RWPE1 (cell line): ENCODE measurements around the gene EIF2B5.

Experiments
- CTCF ChIA-PET: fragments of 350-600 bp; sonication (Branson Sonifier 250); formaldehyde crosslinking; extraction: SDS; loops from one replicate; lab custom pipeline; 2021; lab: Yijun Ruan, JAX
- POLR2A ChIA-PET: fragments of 400-600 bp; formaldehyde crosslinking; extraction: SDS; loops from one replicate; lab custom pipeline; 2020; ENCODE audit warnings: antibody characterized with exemption; ENCODE audit not compliant: low non-redundant PET; lab: Yijun Ruan, JAX
- DNase-seq: peaks from one replicate; pipeline ENCODE4 v3.0.0; 2012; ENCODE audit warnings: low spot score
- H3K27ac ChIP-seq: fragments of 450-650 bp; 2 replicates; pipeline ENCODE4 v1.5.1; 2017
- CTCF ChIP-seq: fragments of 450-650 bp; conservative IDR thresholded peaks from 2 replicates; pipeline ENCODE4 v1.5.1; 2017; ENCODE audit warnings: low read depth, mild to moderate bottlenecking

EIF2B5 gene

GRCh38 chr3:184135149-184135910 lies at the start of gene EIF2B5:
EIF2B5 (plus strand) TSS chr3:184135358; CDS start chr3:184135386, 28 bp downstream.
- TF ChIP-seq CTCF, result 0 out of 2 replicates have a peak, but pooled peaks have one; percentile 24
- peak; percentile 82 for DNase-seq
- H3K27ac ChIP-seq, result peak within 1 kb of the TSS; percentile 87
- ChIA-PET CTCF (interaction anchor here (0.6 to 1.3 kb wide), 7 partner anchors 10 to 146 kb away, joined by 3 to 8 read pairs (median 3); partner anchors contain the start of gene ABCC5), POLR2A (interaction anchor here (0.6 to 0.9 kb wide), 4 partner anchors 55 to 153 kb away, joined by 3 to 6 read pairs (median 4); no protein-coding TSS in a partner anchor)

GRCh38 chr3:184085389-184085852 lies 49.7 kb upstream of the EIF2B5 start:
- peak; percentile 75 for DNase-seq
- no peak overlapping the region for H3K27ac ChIP-seq
- CTCF ChIA-PET, result interaction anchor here (0.6 kb wide), 2 partner anchors 73 to 477 kb away, joined by 3 to 4 read pairs; no protein-coding TSS in a partner anchor
- POLR2A ChIA-PET, result no interaction called here
- TF ChIP-seq CTCF, result no peak

- TF ChIP-seq CTCF, result no peak
- CTCF ChIA-PET, result interaction anchor here (0.5 kb wide), 1 partner anchor 197 kb away, joined by 6 read pairs; no protein-coding TSS in a partner anchor
- POLR2A ChIA-PET, result no interaction called here
- no peak overlapping the region for H3K27ac ChIP-seq
- DNase-seq, result no peak
These were observed 43.0 kb upstream of the EIF2B5 start for GRCh38 chr3:184092199-184092598.

DNA sequence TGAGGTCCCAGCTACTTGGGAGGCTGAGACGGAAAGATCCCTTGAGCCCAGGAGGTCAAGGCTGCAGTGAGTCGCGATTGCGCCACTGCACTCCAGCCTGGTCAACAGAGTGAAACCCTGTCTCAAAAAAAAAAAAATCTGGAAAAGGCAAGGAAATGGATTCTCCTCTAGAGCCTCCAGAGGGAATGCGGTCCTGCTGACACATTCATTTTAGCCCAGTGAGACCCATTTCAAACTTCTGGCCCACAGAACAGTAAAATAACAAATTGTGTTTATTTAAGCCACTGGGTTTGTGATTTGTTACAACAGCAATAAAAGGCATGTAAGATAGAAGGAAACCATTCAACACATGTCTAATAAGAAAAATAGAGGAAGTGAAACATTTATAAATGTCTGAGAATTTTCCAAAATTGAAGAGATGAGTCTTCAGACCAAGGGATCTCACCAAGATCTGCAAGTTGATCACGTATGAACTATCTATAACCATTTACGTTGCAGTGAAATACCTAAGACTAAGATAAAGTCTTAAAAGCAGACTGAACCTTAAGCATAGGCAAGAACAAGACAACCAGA lies 38.3 kb upstream of the EIF2B5 start, which contains the start of gene HTR3E:
Gene HTR3E (plus strand): TSS at position 254 of the 573 bp plus-strand sequence. CDS start 466 bp downstream, outside the sequence.
- POLR2A ChIA-PET, result no interaction called here
- TF ChIP-seq CTCF, result no peak
- no peak for DNase-seq
- CTCF ChIA-PET, result interaction anchor here (0.6 kb wide), 1 partner anchor 20 kb away, joined by 5 read pairs; no protein-coding TSS in a partner anchor
- H3K27ac ChIP-seq, result no peak within 1 kb of the TSS

- H3K27ac ChIP-seq, result no peak overlapping the region
- no peak for DNase-seq
- ChIA-PET CTCF (no interaction called here), POLR2A (no interaction called here)
- no peak for TF ChIP-seq CTCF
These were observed 37.6 kb upstream of the EIF2B5 start for GRCh38 chr3:184097556-184097955.
